ENCODE results near the gene RLF.

The RLF gene

GRCh38 chr1:40153073-40153770 is 8.0 kb upstream of the RLF start:
- TF ChIP-seq GATA3 (IDR thresholded peaks at IDR 0.05; ENCODE audit: low read depth, low read length) = no peak
- TF ChIP-seq GATA2 (IDR thresholded peaks at IDR 0.05; ENCODE audit: low read depth, low read length) = no peak

- no peak for TF ChIP-seq GATA3 (IDR thresholded peaks at IDR 0.05; ENCODE audit: low read depth, low read length)
- TF ChIP-seq GATA2 (IDR thresholded peaks at IDR 0.05; ENCODE audit: low read depth, low read length) = no peak
Measured at GRCh38 chr1:40155135-40155534, 6.1 kb upstream of the RLF start.

- TF ChIP-seq GATA3 (IDR thresholded peaks at IDR 0.05; ENCODE audit: low read depth, low read length) (no peak), GATA2 (IDR thresholded peaks at IDR 0.05; ENCODE audit: low read depth, low read length) (no peak)
Measured at GRCh38 chr1:40155910-40156309, 5.3 kb upstream of the RLF start.

GRCh38 chr1:40160806-40161124 is 422 bp upstream of the RLF start:
- TF ChIP-seq GATA3 (IDR thresholded peaks at IDR 0.05; ENCODE audit: low read depth, low read length) = no peak
- TF ChIP-seq GATA2 (IDR thresholded peaks at IDR 0.05; ENCODE audit: low read depth, low read length) = no peak

- TF ChIP-seq GATA3 (IDR thresholded peaks at IDR 0.05; ENCODE audit: low read depth, low read length) (no peak), GATA2 (IDR thresholded peaks at IDR 0.05; ENCODE audit: low read depth, low read length) (no peak)
Measured at GRCh38 chr1:40161888-40162397, 756 bp downstream of the RLF start.

- TF ChIP-seq GATA3 (IDR thresholded peaks at IDR 0.05; ENCODE audit: low read depth, low read length) (no peak), GATA2 (IDR thresholded peaks at IDR 0.05; ENCODE audit: low read depth, low read length) (no peak)
Measured at GRCh38 chr1:40162753-40163441, 1.7 kb downstream of the RLF start.

- no peak for TF ChIP-seq GATA2 (IDR thresholded peaks at IDR 0.05; ENCODE audit: low read depth, low read length)
- no peak for TF ChIP-seq GATA3 (IDR thresholded peaks at IDR 0.05; ENCODE audit: low read depth, low read length)
Measured at GRCh38 chr1:40167317-40167716, 6.1 kb downstream of the RLF start.

- no peak for TF ChIP-seq GATA2 (IDR thresholded peaks at IDR 0.05; ENCODE audit: low read depth, low read length)
- TF ChIP-seq GATA3 (IDR thresholded peaks at IDR 0.05; ENCODE audit: low read depth, low read length) = no peak
Measured at GRCh38 chr1:40171036-40171435, 9.8 kb downstream of the RLF start.

- TF ChIP-seq GATA3 (IDR thresholded peaks at IDR 0.05; ENCODE audit: low read depth, low read length) = no peak
- no peak for TF ChIP-seq GATA2 (IDR thresholded peaks at IDR 0.05; ENCODE audit: low read depth, low read length)
Measured at GRCh38 chr1:40174788-40175187, 13.6 kb downstream of the RLF start.

- TF ChIP-seq GATA3 (IDR thresholded peaks at IDR 0.05; ENCODE audit: low read depth, low read length) (no peak), GATA2 (IDR thresholded peaks at IDR 0.05; ENCODE audit: low read depth, low read length) (no peak)
Measured at GRCh38 chr1:40178200-40178599, 17.0 kb downstream of the RLF start.

- TF ChIP-seq GATA3 (IDR thresholded peaks at IDR 0.05; ENCODE audit: low read depth, low read length) = no peak
- TF ChIP-seq GATA2 (IDR thresholded peaks at IDR 0.05; ENCODE audit: low read depth, low read length) = no peak
Measured at GRCh38 chr1:40179496-40180089, 18.4 kb downstream of the RLF start.

GRCh38 chr1:40183055-40183710 is 22.0 kb downstream of the RLF start:
- TF ChIP-seq GATA3 (IDR thresholded peaks at IDR 0.05; ENCODE audit: low read depth, low read length) = no peak
- no peak for TF ChIP-seq GATA2 (IDR thresholded peaks at IDR 0.05; ENCODE audit: low read depth, low read length)

GRCh38 chr1:40184193-40184592 is 23.0 kb downstream of the RLF start:
- TF ChIP-seq GATA3 (IDR thresholded peaks at IDR 0.05; ENCODE audit: low read depth, low read length) = no peak
- TF ChIP-seq GATA2 (IDR thresholded peaks at IDR 0.05; ENCODE audit: low read depth, low read length) = no peak

Measured in SH-SY5Y (cell line).